ENCODE results near the gene GOLGA6L7.
"Not testable (repeated sequence)": the region's sequence is repeated elsewhere in the genome, so short reads cannot be mapped to it uniquely, and the experiment has no call there.

The GOLGA6L7 gene

GRCh38 chr15:28884151-28884940 is 35.9 kb upstream of the GOLGA6L7 start:
- no peak for DNase-seq (ENCODE audit: low spot score)

GRCh38 chr15:28881600-28881999 is 33.2 kb upstream of the GOLGA6L7 start:
- DNase-seq (ENCODE audit: low spot score): no peak

- no peak for DNase-seq (ENCODE audit: low spot score)
These were observed 32.7 kb upstream of the GOLGA6L7 start for GRCh38 chr15:28881170-28881569.

GRCh38 chr15:28880680-28881079 is 32.2 kb upstream of the GOLGA6L7 start:
- no peak for DNase-seq (ENCODE audit: low spot score)

GRCh38 chr15:28879551-28879950 is 31.1 kb upstream of the GOLGA6L7 start:
- no peak for DNase-seq (ENCODE audit: low spot score)

GRCh38 chr15:28878209-28878608 is 29.8 kb upstream of the GOLGA6L7 start:
- no peak for DNase-seq (ENCODE audit: low spot score)

GRCh38 chr15:28876845-28877185 is 28.4 kb upstream of the GOLGA6L7 start:
- DNase-seq (ENCODE audit: low spot score): no peak

GRCh38 chr15:28876131-28876844 is 27.8 kb upstream of the GOLGA6L7 start:
- no peak for DNase-seq (ENCODE audit: low spot score)

GRCh38 chr15:28875461-28876000 is 27.1 kb upstream of the GOLGA6L7 start:
- no peak for DNase-seq (ENCODE audit: low spot score)

GRCh38 chr15:28873585-28874190 is 25.2 kb upstream of the GOLGA6L7 start:
- DNase-seq (ENCODE audit: low spot score): no peak

- no peak for DNase-seq (ENCODE audit: low spot score)
These were observed 24.6 kb upstream of the GOLGA6L7 start for GRCh38 chr15:28873006-28873405.

- no peak for DNase-seq (ENCODE audit: low spot score)
These were observed 22.7 kb upstream of the GOLGA6L7 start for GRCh38 chr15:28871168-28871567.

GRCh38 chr15:28868744-28869345 is 20.4 kb upstream of the GOLGA6L7 start:
- no peak for DNase-seq (ENCODE audit: low spot score)

GRCh38 chr15:28861589-28862293 is 13.3 kb upstream of the GOLGA6L7 start:
- DNase-seq (ENCODE audit: low spot score): not testable (repeated sequence)

- no peak for DNase-seq (ENCODE audit: low spot score)
These were observed 12.6 kb upstream of the GOLGA6L7 start for GRCh38 chr15:28861031-28861534.

GRCh38 chr15:28854578-28854977 is 6.1 kb upstream of the GOLGA6L7 start:
- DNase-seq (ENCODE audit: low spot score): not testable (repeated sequence)

GRCh38 chr15:28853654-28854053 is 5.2 kb upstream of the GOLGA6L7 start:
- not testable (repeated sequence) for DNase-seq (ENCODE audit: low spot score)

- not testable (repeated sequence) for DNase-seq (ENCODE audit: low spot score)
These were observed 1.3 kb upstream of the GOLGA6L7 start for GRCh38 chr15:28849766-28850165.

GRCh38 chr15:28849271-28849670 is 827 bp upstream of the GOLGA6L7 start:
- DNase-seq (ENCODE audit: low spot score): not testable (repeated sequence)

GRCh38 chr15:28847959-28848358 is 485 bp downstream of the GOLGA6L7 start:
- DNase-seq (ENCODE audit: low spot score): not testable (repeated sequence)

GRCh38 chr15:28847247-28847646 is 1.2 kb downstream of the GOLGA6L7 start:
- DNase-seq (ENCODE audit: low spot score): not testable (repeated sequence)

Data from hematopoietic multipotent progenitor cell treated with erythropoietin and hydrocortisone succinate and interleukin-3 and kit ligand, for 17 days (in vitro differentiated cells).